ENCODE results near the gene GSTM5. TPM values are rescaled to one million over a fixed set of nuclear protein-coding genes. Genes with fewer than 3 reads are reported as not detected.
"Not testable (repeated sequence)": the region's sequence is repeated elsewhere in the genome, so short reads cannot be mapped to it uniquely, and the experiment has no call there.

GSTM5 gene
- total RNA-seq, 1 donor from 2014 or later: not detected

GRCh38 chr1:109763646-109764415 is 51.8 kb downstream of the GSTM5 start, which contains the start of gene EPS8L3:
Gene EPS8L3, minus strand, starts transcription at chr1:109763923. Its CDS starts 2,174 bp downstream, at chr1:109761749.
- TF ChIP-seq CTCF (IDR thresholded peaks at IDR 0.05; ENCODE audit: insufficient read depth, low read length, poor library complexity, severe bottlenecking): no peak
- no peak for DNase-seq (ENCODE audit: low read depth)
- Histone ChIP-seq H3K27me3 (ENCODE audit: control insufficient read depth, insufficient read depth, low read length) (no peaks in the 10 kb centered on the region), H3K4me3 (ENCODE audit: low read depth, low read length) (no peak within 1 kb of the TSS), H3K36me3 (ENCODE audit: control insufficient read depth, insufficient read depth, low read length) (no peaks in the 10 kb centered on the region)

- DNase-seq (ENCODE audit: low read depth): no peak
- Histone ChIP-seq H3K36me3 (ENCODE audit: control insufficient read depth, insufficient read depth, low read length) (no peaks in the 10 kb centered on the region), H3K27me3 (ENCODE audit: control insufficient read depth, insufficient read depth, low read length) (no peaks in the 10 kb centered on the region), H3K4me3 (ENCODE audit: low read depth, low read length) (no peak overlapping the region)
- TF ChIP-seq CTCF (IDR thresholded peaks at IDR 0.05; ENCODE audit: insufficient read depth, low read length, poor library complexity, severe bottlenecking): no peak
Observed at GRCh38 chr1:109764561-109765482, 52.8 kb downstream of the GSTM5 start.

GRCh38 chr1:109765483-109765815 is 53.4 kb downstream of the GSTM5 start:
- H3K4me3 ChIP-seq (ENCODE audit: low read depth, low read length): no peak overlapping the region
- H3K36me3 ChIP-seq (ENCODE audit: control insufficient read depth, insufficient read depth, low read length): no peaks in the 10 kb centered on the region
- no peaks in the 10 kb centered on the region for H3K27me3 ChIP-seq (ENCODE audit: control insufficient read depth, insufficient read depth, low read length)
- no peak for DNase-seq (ENCODE audit: low read depth)
- no peak for TF ChIP-seq CTCF (IDR thresholded peaks at IDR 0.05; ENCODE audit: insufficient read depth, low read length, poor library complexity, severe bottlenecking)

GRCh38 chr1:109765896-109766615 is 54.0 kb downstream of the GSTM5 start:
- no peaks in the 10 kb centered on the region for H3K27me3 ChIP-seq (ENCODE audit: control insufficient read depth, insufficient read depth, low read length)
- no peak overlapping the region for H3K4me3 ChIP-seq (ENCODE audit: low read depth, low read length)
- no peaks in the 10 kb centered on the region for H3K36me3 ChIP-seq (ENCODE audit: control insufficient read depth, insufficient read depth, low read length)
- DNase-seq (ENCODE audit: low read depth): no peak
- no peak for TF ChIP-seq CTCF (IDR thresholded peaks at IDR 0.05; ENCODE audit: insufficient read depth, low read length, poor library complexity, severe bottlenecking)

GRCh38 chr1:109766991-109767636 is 55.1 kb downstream of the GSTM5 start:
- DNase-seq (ENCODE audit: low read depth); H3K27me3 ChIP-seq (ENCODE audit: control insufficient read depth, insufficient read depth, low read length); H3K4me3 ChIP-seq (ENCODE audit: low read depth, low read length); H3K36me3 ChIP-seq (ENCODE audit: control insufficient read depth, insufficient read depth, low read length): not testable (repeated sequence)

Other genes starting within 250 kb of the GSTM5 start
- gene SYPL2, start 245.7 kb upstream of the GSTM5 start, total RNA-seq: 0.14 and 1.2 TPM in 2 replicates
- 6.7 and 8.3 TPM in 2 replicates for gene ATXN7L2, start 228.3 kb upstream of the GSTM5 start, total RNA-seq
- gene CYB561D1, start 218.2 kb upstream of the GSTM5 start, total RNA-seq: 9.5 and 13.0 TPM in 2 replicates
- gene AMIGO1, start 202.5 kb upstream of the GSTM5 start, total RNA-seq: 2.8 and 3.0 TPM in 2 replicates
- gene GPR61, start 172.4 kb upstream of the GSTM5 start, total RNA-seq: not detected in 2 replicates
- 11.3 and 11.9 TPM in 2 replicates for gene GNAI3, start 163.6 kb upstream of the GSTM5 start, total RNA-seq
- not detected in 2 replicates for gene GNAT2, start 92.6 kb upstream of the GSTM5 start, total RNA-seq
- gene AMPD2, start 92.4 kb upstream of the GSTM5 start, total RNA-seq: 51.2 and 65.7 TPM in 2 replicates
- 12.7 and 16.2 TPM in 2 replicates for gene GSTM4, start 56.2 kb upstream of the GSTM5 start, total RNA-seq
- gene GSTM2, start 44.2 kb upstream of the GSTM5 start, total RNA-seq: 3.8 and 5.0 TPM in 2 replicates
- gene GSTM1, start 24.4 kb upstream of the GSTM5 start, total RNA-seq: 9.7 and 16.3 TPM in 2 replicates
- 30.3 and 31.8 TPM in 2 replicates for gene GSTM3, start 28.8 kb downstream of the GSTM5 start, total RNA-seq
- 0.04 and 0.55 TPM in 2 replicates for gene EPS8L3, start 51.7 kb downstream of the GSTM5 start, total RNA-seq
- 53.4 and 78.5 TPM in 2 replicates for gene CSF1, start 198.6 kb downstream of the GSTM5 start, total RNA-seq